Activated naive CD4-positive, alpha-beta T cell treated with anti-CD3 and anti-CD28 coated beads for 36 hours (primary cell): ENCODE results near the gene GPT2. TPM values are rescaled to one million over a fixed set of nuclear protein-coding genes. Genes with fewer than 3 reads are reported as not detected.

ENCODE experiments used
- CTCF ChIA-PET: fragments of 350-600 bp; sonication (Branson Sonifier 250); formaldehyde crosslinking; loops from one replicate; lab custom pipeline; 2021; ENCODE audit warnings: antibody characterized with exemption; lab: Charles Lee
- DNase-seq: peaks from one replicate; pipeline ENCODE4 v3.0.0-alpha.2; 2020
- H3K27ac Mint-ChIP-seq: one replicate; pipeline ENCODE4 v1.8.0; 2021; ENCODE audit warnings: mild to moderate bottlenecking, mixed read lengths
- H3K27me3 Mint-ChIP-seq: one replicate; pipeline ENCODE4 v1.8.0; 2021; ENCODE audit warnings: low read depth, mixed read lengths
- H3K36me3 Mint-ChIP-seq: one replicate; pipeline ENCODE4 v1.8.0; 2021; ENCODE audit warnings: low read depth, mixed read lengths
- H3K4me1 Mint-ChIP-seq: one replicate; pipeline ENCODE4 v1.8.0; 2021; ENCODE audit warnings: low read depth, mixed read lengths
- H3K4me3 Mint-ChIP-seq: one replicate; pipeline ENCODE4 v1.8.0; 2021; ENCODE audit warnings: mild to moderate bottlenecking, moderate library complexity, mixed read lengths
- H3K9me3 Mint-ChIP-seq: one replicate; pipeline ENCODE4 v1.8.0; 2021; ENCODE audit warnings: mixed read lengths
- intact Hi-C: fragments of 100-400 bp; cut with micrococcal nuclease; formaldehyde crosslinking; loops from one replicate; pipeline ENCODE4 v1.15.1; 2023
- total RNA-seq, 2 experiments: library from RNA; stranded (reverse); gene quantifications; one replicate each; pipeline ENCODE4 v1.2.3, GENCODE V29; 2021

GPT2 gene
- total RNA-seq, 2 experiments from 2014 or later: 15.5 to 18.6 TPM

GRCh38 chr16:46970089-46970488 lies 85.9 kb downstream of the GPT2 start:
- CTCF ChIA-PET: interaction anchor here (1.2 kb wide), 1 partner anchor 68 kb away, joined by 3 read pairs; no protein-coding TSS in a partner anchor
- peaks cover 40% of the 10 kb centered on the region for H3K36me3 Mint-ChIP-seq
- peaks cover 53% of the 10 kb centered on the region for H3K4me1 Mint-ChIP-seq
- H3K4me3 Mint-ChIP-seq: peak overlapping the region; percentile 9
- no peaks in the 10 kb centered on the region for H3K9me3 Mint-ChIP-seq
- H3K27me3 Mint-ChIP-seq: no peaks in the 10 kb centered on the region
- peak overlapping the region; percentile 24 for H3K27ac Mint-ChIP-seq
- DNase-seq: no peak
- intact Hi-C loops: loop anchor here (2.0 to 5.0 kb wide), 4 partner anchors 15 to 1397 kb away; partner anchors contain the start of gene SHCBP1

- no peak for DNase-seq
- Mint-ChIP-seq H3K9me3 (no peaks in the 10 kb centered on the region), H3K36me3 (peaks cover 40% of the 10 kb centered on the region), H3K27ac (peak overlapping the region; percentile 56), H3K4me3 (peak overlapping the region; percentile 45), H3K4me1 (peaks cover 64% of the 10 kb centered on the region), H3K27me3 (no peaks in the 10 kb centered on the region)
- intact Hi-C loops: loop anchor here (2.0 to 5.0 kb wide), 4 partner anchors 16 to 1396 kb away; partner anchors contain the start of gene SHCBP1
- CTCF ChIA-PET: interaction anchor here (0.7 to 1.3 kb wide), 2 partner anchors 19 to 67 kb away, joined by 3 read pairs; no protein-coding TSS in a partner anchor
Observed at GRCh38 chr16:46971271-46971670, 87.1 kb downstream of the GPT2 start.

- Mint-ChIP-seq H3K27ac (peak overlapping the region; percentile 90), H3K36me3 (peaks cover 33% of the 10 kb centered on the region), H3K9me3 (no peaks in the 10 kb centered on the region), H3K27me3 (no peaks in the 10 kb centered on the region), H3K4me1 (peaks cover 66% of the 10 kb centered on the region), H3K4me3 (peak overlapping the region; percentile 93)
- intact Hi-C loops: loop anchor here (1.0 to 5.0 kb wide), 12 partner anchors 11 to 1638 kb away; partner anchors contain the start of genes C16orf87, ITFG1, N4BP1 and NETO2
- CTCF ChIA-PET: interaction anchor here (1.0 to 1.3 kb wide), 3 partner anchors 25 to 169 kb away, joined by 3 to 4 read pairs (median 3); no protein-coding TSS in a partner anchor
- peak; percentile 46 for DNase-seq
Observed at GRCh38 chr16:46972429-46973206, 88.5 kb downstream of the GPT2 start.

- CTCF ChIA-PET: interaction anchor here (1.0 to 1.9 kb wide), 5 partner anchors 14 to 168 kb away, joined by 3 to 5 read pairs (median 4); no protein-coding TSS in a partner anchor
- peak within 1 kb of the TSS; percentile 93 for H3K4me3 Mint-ChIP-seq
- intact Hi-C loops: loop anchor here (1.0 to 5.0 kb wide), 10 partner anchors 45 to 1637 kb away; partner anchors contain the start of genes C16orf87, ITFG1, N4BP1 and NETO2
Observed at GRCh38 chr16:46973207-46973995, 89.2 kb downstream of the GPT2 start, which contains the start of gene DNAJA2. Gene DNAJA2 (minus strand): TSS chr16:46973674. CDS start chr16:46973572, 102 bp downstream.

GRCh38 chr16:46973996-46974324 lies 89.8 kb downstream of the GPT2 start:
- H3K4me3 Mint-ChIP-seq: peak overlapping the region; percentile 93
- no peaks in the 10 kb centered on the region for H3K9me3 Mint-ChIP-seq
- CTCF ChIA-PET: interaction anchor here (1.1 to 1.9 kb wide), 4 partner anchors 14 to 64 kb away, joined by 3 to 5 read pairs (median 4); no protein-coding TSS in a partner anchor
- intact Hi-C loops: loop anchor here (1.0 to 5.0 kb wide), 13 partner anchors 44 to 1637 kb away; partner anchors contain the start of genes C16orf87, ITFG1, N4BP1 and NETO2
- peak overlapping the region; percentile 98 for H3K27ac Mint-ChIP-seq
- peaks cover 24% of the 10 kb centered on the region for H3K36me3 Mint-ChIP-seq
- H3K27me3 Mint-ChIP-seq: no peaks in the 10 kb centered on the region
- H3K4me1 Mint-ChIP-seq: peaks cover 57% of the 10 kb centered on the region
- no peak for DNase-seq

More at GRCh38 chr16:46973207-46973995, 89.2 kb downstream of the GPT2 start, which contains the start of gene DNAJA2:
- no peaks in the 10 kb centered on the region for H3K9me3 Mint-ChIP-seq
- H3K4me1 Mint-ChIP-seq: peaks cover 62% of the 10 kb centered on the region
- peaks cover 27% of the 10 kb centered on the region for H3K36me3 Mint-ChIP-seq
- peak; percentile 92 for DNase-seq
- H3K27me3 Mint-ChIP-seq: no peaks in the 10 kb centered on the region
- peak within 1 kb of the TSS; percentile 98 for H3K27ac Mint-ChIP-seq

GRCh38 chr16:46974352-46974751 lies 90.2 kb downstream of the GPT2 start:
- peaks cover 57% of the 10 kb centered on the region for H3K4me1 Mint-ChIP-seq
- DNase-seq: peak; percentile 52
- H3K27ac Mint-ChIP-seq: peak overlapping the region; percentile 98
- CTCF ChIA-PET: interaction anchor here (0.5 to 1.9 kb wide), 6 partner anchors 13 to 150 kb away, joined by 3 to 5 read pairs (median 4); no protein-coding TSS in a partner anchor
- intact Hi-C loops: loop anchor here (1.0 to 5.0 kb wide), 6 partner anchors 152 to 1393 kb away; partner anchors contain the start of gene SHCBP1
- H3K27me3 Mint-ChIP-seq: no peaks in the 10 kb centered on the region
- peaks cover 22% of the 10 kb centered on the region for H3K36me3 Mint-ChIP-seq
- no peaks in the 10 kb centered on the region for H3K9me3 Mint-ChIP-seq
- H3K4me3 Mint-ChIP-seq: peak overlapping the region; percentile 93

GRCh38 chr16:46975165-46975564 lies 91.0 kb downstream of the GPT2 start:
- Mint-ChIP-seq H3K27me3 (no peaks in the 10 kb centered on the region), H3K36me3 (peaks cover 18% of the 10 kb centered on the region), H3K4me1 (peaks cover 57% of the 10 kb centered on the region), H3K9me3 (no peaks in the 10 kb centered on the region), H3K4me3 (peak overlapping the region; percentile 93), H3K27ac (peak overlapping the region; percentile 98)
- DNase-seq: no peak
- CTCF ChIA-PET: interaction anchor here (1.3 to 1.9 kb wide), 3 partner anchors 27 to 138 kb away, joined by 3 to 4 read pairs (median 3); no protein-coding TSS in a partner anchor
- intact Hi-C loops: loop anchor here (2.0 kb wide), 1 partner anchor 152 kb away; no protein-coding TSS in a partner anchor

GRCh38 chr16:46975908-46976470 lies 91.8 kb downstream of the GPT2 start:
- Mint-ChIP-seq H3K27me3 (no peaks in the 10 kb centered on the region), H3K9me3 (no peaks in the 10 kb centered on the region), H3K4me1 (peaks cover 50% of the 10 kb centered on the region), H3K4me3 (peak overlapping the region; percentile 44), H3K36me3 (peaks cover 14% of the 10 kb centered on the region), H3K27ac (peak overlapping the region; percentile 86)
- intact Hi-C loops: loop anchor here (1.0 to 2.0 kb wide), 3 partner anchors 13 to 153 kb away; no protein-coding TSS in a partner anchor
- CTCF ChIA-PET: interaction anchor here (1.2 to 1.4 kb wide), 2 partner anchors 32 to 138 kb away, joined by 3 read pairs; no protein-coding TSS in a partner anchor
- DNase-seq: no peak

- DNase-seq: peak; percentile 34
- H3K4me3 Mint-ChIP-seq: no peak overlapping the region
- CTCF ChIA-PET: interaction anchor here (1.2 kb wide), 1 partner anchor 33 kb away, joined by 3 read pairs; no protein-coding TSS in a partner anchor
- peaks cover 10% of the 10 kb centered on the region for H3K36me3 Mint-ChIP-seq
- peaks cover 46% of the 10 kb centered on the region for H3K4me1 Mint-ChIP-seq
- intact Hi-C loops: loop anchor here (1.0 to 2.0 kb wide), 2 partner anchors 14 to 138 kb away; no protein-coding TSS in a partner anchor
- no peaks in the 10 kb centered on the region for H3K9me3 Mint-ChIP-seq
- no peaks in the 10 kb centered on the region for H3K27me3 Mint-ChIP-seq
- peak overlapping the region; percentile 86 for H3K27ac Mint-ChIP-seq
Observed at GRCh38 chr16:46976550-46976949, 92.4 kb downstream of the GPT2 start.
